Astrocyte (in vitro differentiated cells and primary cell): Measurements from ENCODE around the gene DAP. TPM values are rescaled to one million over a fixed set of nuclear protein-coding genes. Genes with fewer than 3 reads are reported as not detected.

Experiments used
- DNase-seq: peaks from one replicate; pipeline ENCODE4 v3.0.0-alpha.2; 2010; ENCODE audit warnings: low read depth
- FAIRE-seq: peaks from 2 replicates; lab custom pipeline; 2011; peaks lifted over from hg19 to GRCh38; lab: Jason Lieb, UNC
- H2AFZ ChIP-seq: 2 replicates; pipeline ENCODE4 v1.6.0; 2012; ENCODE audit warnings: low read depth, low read length, inconsistent platforms
- H3K27ac ChIP-seq: 2 replicates; pipeline ENCODE4 v1.5.1; 2011; ENCODE audit warnings: low read depth, low read length, inconsistent platforms
- H3K27me3 ChIP-seq: 2 replicates; pipeline ENCODE4 v1.6.0; 2011; ENCODE audit warnings: low read length, inconsistent platforms; ENCODE audit not compliant: insufficient read depth
- H3K36me3 ChIP-seq: 2 replicates; pipeline ENCODE4 v1.5.1; 2011; ENCODE audit warnings: low read length, inconsistent platforms; ENCODE audit not compliant: insufficient read depth
- H3K4me1 ChIP-seq: 2 replicates; pipeline ENCODE4 v1.5.1; 2011; ENCODE audit warnings: low read length, inconsistent platforms; ENCODE audit not compliant: insufficient read depth
- H3K4me2 ChIP-seq: 2 replicates; pipeline ENCODE4 v1.6.0; 2012; ENCODE audit warnings: low read length, inconsistent platforms
- H3K4me3 ChIP-seq: 2 replicates; pipeline ENCODE4 v1.5.1; 2011; ENCODE audit warnings: low read depth, mild to moderate bottlenecking, low read length, inconsistent platforms; ENCODE audit not compliant: insufficient read depth
- H3K79me2 ChIP-seq: 2 replicates; pipeline ENCODE4 v1.6.0; 2012; ENCODE audit warnings: mild to moderate bottlenecking, low read length, inconsistent platforms; ENCODE audit not compliant: insufficient read depth
- H3K9ac ChIP-seq: 2 replicates; pipeline ENCODE4 v1.6.0; 2012; ENCODE audit warnings: mild to moderate bottlenecking, low read length, inconsistent platforms
- H3K9me3 ChIP-seq: 2 replicates; pipeline ENCODE4 v1.5.1; 2012; ENCODE audit warnings: low read depth, mild to moderate bottlenecking, low read length, inconsistent platforms; ENCODE audit not compliant: insufficient read depth
- H4K20me1 ChIP-seq: 2 replicates; pipeline ENCODE4 v1.6.0; 2012; ENCODE audit warnings: low read length, inconsistent platforms; ENCODE audit not compliant: insufficient read depth
- H3K27ac Mint-ChIP-seq: one replicate; pipeline ENCODE4 v1.8.0; 2021; ENCODE audit warnings: mild to moderate bottlenecking, mixed read lengths; ENCODE audit not compliant: unreplicated experiment
- H3K27me3 Mint-ChIP-seq: one replicate; pipeline ENCODE4 v1.8.0; 2021; ENCODE audit warnings: low read depth, mixed read lengths; ENCODE audit not compliant: unreplicated experiment
- H3K36me3 Mint-ChIP-seq: one replicate; pipeline ENCODE4 v1.8.0; 2021; ENCODE audit warnings: low read depth, mixed read lengths; ENCODE audit not compliant: unreplicated experiment
- H3K4me1 Mint-ChIP-seq: one replicate; pipeline ENCODE4 v1.8.0; 2021; ENCODE audit warnings: low read depth, mixed read lengths; ENCODE audit not compliant: unreplicated experiment
- H3K4me3 Mint-ChIP-seq: one replicate; pipeline ENCODE4 v1.8.0; 2021; ENCODE audit warnings: mild to moderate bottlenecking, moderate library complexity, mixed read lengths; ENCODE audit not compliant: unreplicated experiment
- H3K9me3 Mint-ChIP-seq: one replicate; pipeline ENCODE4 v1.8.0; 2021; ENCODE audit warnings: mild to moderate bottlenecking, mixed read lengths; ENCODE audit not compliant: unreplicated experiment
- CTCF ChIP-seq: IDR thresholded peaks from 2 replicates; pipeline ENCODE4 v1.5.1; 2011; ENCODE audit warnings: low read depth, mild to moderate bottlenecking, inconsistent platforms, low read length, moderate library complexity; ENCODE audit not compliant: insufficient read depth
- EZH2 ChIP-seq: IDR thresholded peaks from 2 replicates; pipeline ENCODE4 v1.6.1; 2012; ENCODE audit warnings: mild to moderate bottlenecking, low read length, inconsistent platforms; ENCODE audit not compliant: insufficient read depth
- total RNA-seq: library from RNA; stranded (reverse); gene quantifications from 2 replicates; pipeline ENCODE4 v1.2.1, GENCODE V29; 2021

DAP gene
- total RNA-seq, 1 donor from 2014 or later = 239 TPM

GRCh38 chr5:10653751-10654400 lies 107.2 kb downstream of the DAP start:
- no peak for DNase-seq
- Histone ChIP-seq H3K36me3 (no peaks in the 10 kb centered on the region), H3K79me2 (no peaks in the 10 kb centered on the region), H3K9ac (no peak overlapping the region), H2AFZ (no peak overlapping the region), H3K9me3 (no peaks in the 10 kb centered on the region), H3K27me3 (no peaks in the 10 kb centered on the region), H3K4me1 (peaks cover 3% of the 10 kb centered on the region), H3K4me3 (no peak overlapping the region), H4K20me1 (peaks cover 8% of the 10 kb centered on the region), H3K27ac (no peak overlapping the region), H3K4me2 (no peak overlapping the region)
- TF ChIP-seq EZH2 (no peak), CTCF (no peak)
- Mint-ChIP-seq H3K4me1 (peaks cover 1% of the 10 kb centered on the region), H3K4me3 (no peak overlapping the region), H3K36me3 (peaks cover 32% of the 10 kb centered on the region), H3K27me3 (no peaks in the 10 kb centered on the region), H3K9me3 (no peaks in the 10 kb centered on the region), H3K27ac (no peak overlapping the region)
- FAIRE-seq = no peak

DNA sequence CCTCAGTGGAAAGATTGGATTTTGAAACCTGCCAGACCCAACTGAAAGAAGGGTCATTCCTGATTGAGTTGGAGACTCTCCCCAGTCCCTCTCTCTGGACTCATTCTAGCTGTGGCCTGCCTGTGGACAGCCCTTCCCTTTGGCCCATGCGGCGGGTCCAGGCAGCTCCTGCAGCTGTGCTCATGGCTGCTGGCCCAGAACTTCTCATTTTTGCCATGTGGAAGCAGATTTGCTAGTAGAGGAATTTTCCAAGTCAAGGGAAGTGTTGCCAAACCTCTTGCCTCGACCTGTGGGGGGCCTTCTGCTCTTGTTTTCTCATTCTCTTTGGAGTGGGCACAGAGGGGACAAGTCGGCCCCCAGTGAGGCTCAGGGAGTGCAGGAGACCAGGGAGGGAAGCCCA lies 108.0 kb downstream of the DAP start:
- H3K36me3 ChIP-seq = no peaks in the 10 kb centered on the region
- H3K36me3 Mint-ChIP-seq = peaks cover 32% of the 10 kb centered on the region
- no peaks in the 10 kb centered on the region for H3K9me3 ChIP-seq
- H3K27ac ChIP-seq = no peak overlapping the region
- H3K4me2 ChIP-seq = no peak overlapping the region
- H3K4me1 Mint-ChIP-seq = peaks cover 1% of the 10 kb centered on the region
- peaks cover 3% of the 10 kb centered on the region for H3K4me1 ChIP-seq
- no peak overlapping the region for H3K4me3 ChIP-seq
- DNase-seq = no peak
- H2AFZ ChIP-seq = no peak overlapping the region
- H3K79me2 ChIP-seq = no peaks in the 10 kb centered on the region
- FAIRE-seq = no peak
- H3K9ac ChIP-seq = no peak overlapping the region
- peaks cover 9% of the 10 kb centered on the region for H4K20me1 ChIP-seq
- H3K9me3 Mint-ChIP-seq = no peaks in the 10 kb centered on the region
- H3K27me3 ChIP-seq = no peaks in the 10 kb centered on the region
- TF ChIP-seq EZH2 = no peak
- no peak for TF ChIP-seq CTCF
- H3K27ac Mint-ChIP-seq = no peak overlapping the region
- no peaks in the 10 kb centered on the region for H3K27me3 Mint-ChIP-seq
- no peak overlapping the region for H3K4me3 Mint-ChIP-seq

DNA sequence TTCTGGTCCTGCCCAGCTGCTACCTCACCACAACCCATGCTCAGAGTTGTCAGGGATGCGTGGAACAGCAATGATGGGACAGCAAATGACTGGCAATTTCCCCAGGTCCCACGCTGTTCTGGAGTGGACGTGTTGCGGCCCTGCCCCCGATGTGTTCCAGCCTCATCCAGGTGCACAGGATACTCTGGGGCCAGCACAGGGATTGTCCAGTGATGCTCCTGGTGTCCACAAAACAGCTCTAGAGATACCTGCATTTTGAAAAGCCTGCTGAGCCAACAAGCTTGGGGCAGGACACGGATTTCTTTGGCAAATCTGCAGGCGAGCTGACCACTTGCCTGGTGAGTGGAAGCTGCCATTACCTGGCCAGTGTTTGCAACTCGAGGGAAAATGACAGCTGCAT lies 108.4 kb downstream of the DAP start:
- no peak for DNase-seq

More for the DNA sequence above, 108.4 kb downstream of the DAP start:
- H3K36me3 Mint-ChIP-seq = peaks cover 32% of the 10 kb centered on the region
- no peak overlapping the region for H3K27ac ChIP-seq
- no peak overlapping the region for H2AFZ ChIP-seq
- no peaks in the 10 kb centered on the region for H3K27me3 ChIP-seq
- H3K4me3 Mint-ChIP-seq = no peak overlapping the region
- no peaks in the 10 kb centered on the region for H3K36me3 ChIP-seq
- no peak overlapping the region for H3K9ac ChIP-seq
- no peaks in the 10 kb centered on the region for H3K9me3 Mint-ChIP-seq
- H3K4me2 ChIP-seq = no peak overlapping the region
- H3K79me2 ChIP-seq = no peaks in the 10 kb centered on the region
- H4K20me1 ChIP-seq = peaks cover 13% of the 10 kb centered on the region
- no peaks in the 10 kb centered on the region for H3K9me3 ChIP-seq
- no peaks in the 10 kb centered on the region for H3K27me3 Mint-ChIP-seq
- peaks cover 3% of the 10 kb centered on the region for H3K4me1 ChIP-seq
- peaks cover 1% of the 10 kb centered on the region for H3K4me1 Mint-ChIP-seq
- no peak overlapping the region for H3K4me3 ChIP-seq
- no peak for FAIRE-seq
- no peak for TF ChIP-seq EZH2
- TF ChIP-seq CTCF = no peak
- H3K27ac Mint-ChIP-seq = no peak overlapping the region
